SHP77 treated with DMSO at 0.1 percent for 48 hours (cell line): ENCODE results near the gene THRB.

Experiments
- DNase-seq: peaks from one replicate; lab custom pipeline; 2025; lab: John Stamatoyannopoulos, UW

THRB gene

DNA sequence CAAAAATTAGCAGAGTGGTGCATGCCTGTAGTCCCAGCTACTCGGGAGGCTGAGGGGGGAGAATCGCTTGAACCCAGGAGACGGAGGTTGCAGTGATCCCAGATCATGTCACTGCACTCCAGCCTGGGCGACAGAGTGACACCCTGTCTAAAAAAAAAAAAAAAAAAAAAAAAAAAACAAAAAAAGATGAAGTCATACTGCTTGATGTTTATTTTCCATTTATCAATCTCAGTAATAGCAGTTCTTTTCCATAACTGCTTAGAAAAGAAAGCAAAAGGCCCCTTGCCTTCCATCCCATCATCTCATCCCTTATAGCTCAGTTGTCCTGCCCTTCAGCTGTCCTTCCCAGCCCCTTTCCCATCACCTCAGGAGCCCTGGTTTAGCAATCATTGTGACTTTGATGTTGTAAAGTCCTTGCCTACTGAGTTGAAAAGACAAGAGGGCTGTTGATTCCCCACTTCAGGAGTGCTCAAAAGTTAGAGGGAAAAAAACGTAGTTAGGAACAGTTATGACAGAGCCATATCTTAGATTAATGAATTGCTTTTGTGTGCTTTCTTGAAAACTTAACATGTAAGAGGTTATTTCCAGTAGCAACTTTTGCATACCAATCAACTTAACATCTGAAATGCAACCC, 18.0 kb upstream of the THRB start:
- no peak for DNase-seq

DNA sequence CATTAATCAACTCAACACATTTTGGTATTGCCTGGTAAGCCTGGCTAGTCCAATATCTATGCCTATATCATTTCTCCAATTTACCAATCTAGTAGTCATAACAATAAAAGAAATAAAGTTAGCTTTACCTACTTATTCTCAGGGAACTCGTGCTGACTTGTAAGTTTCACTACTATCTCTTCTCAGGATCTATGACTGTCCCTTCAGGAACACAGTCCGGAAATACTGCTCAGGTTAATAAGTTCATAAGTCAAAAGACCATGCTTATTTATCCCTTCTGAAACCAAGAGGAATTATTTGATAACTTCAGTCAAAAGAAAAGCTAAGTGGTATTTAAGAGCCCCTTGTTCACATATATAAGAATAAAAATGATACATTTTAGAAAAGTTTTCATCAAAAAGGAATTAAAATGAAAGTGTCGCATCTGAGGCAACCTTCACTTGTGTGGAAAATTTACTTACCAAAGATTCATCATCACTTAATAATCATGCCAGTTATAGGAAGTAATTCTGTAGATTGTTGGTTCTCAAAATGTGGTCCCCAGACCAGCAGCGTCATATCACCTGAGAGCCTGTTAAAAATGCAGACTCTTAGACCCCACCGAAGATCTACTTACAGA, 15.5 kb upstream of the THRB start:
- DNase-seq, result no peak

DNA sequence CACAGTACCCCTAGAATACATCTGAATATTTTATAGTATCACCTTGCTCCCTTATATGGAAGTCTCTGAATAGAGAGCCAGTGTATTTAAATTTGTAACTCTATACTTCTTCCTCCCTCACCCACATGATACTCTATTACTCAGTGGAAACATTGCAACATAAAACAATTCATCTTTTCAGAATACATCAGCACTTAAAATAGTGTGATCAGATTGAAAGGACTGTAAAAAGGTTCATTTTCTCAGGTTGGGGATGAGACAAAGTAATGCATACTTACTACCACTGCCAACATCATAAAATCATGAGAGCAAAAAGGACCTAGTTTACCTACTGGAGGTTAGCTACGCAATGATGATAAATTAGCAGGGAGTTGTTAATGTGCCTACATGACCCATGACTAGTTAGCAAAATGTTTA, 13.8 kb upstream of the THRB start:
- no peak for DNase-seq

DNA sequence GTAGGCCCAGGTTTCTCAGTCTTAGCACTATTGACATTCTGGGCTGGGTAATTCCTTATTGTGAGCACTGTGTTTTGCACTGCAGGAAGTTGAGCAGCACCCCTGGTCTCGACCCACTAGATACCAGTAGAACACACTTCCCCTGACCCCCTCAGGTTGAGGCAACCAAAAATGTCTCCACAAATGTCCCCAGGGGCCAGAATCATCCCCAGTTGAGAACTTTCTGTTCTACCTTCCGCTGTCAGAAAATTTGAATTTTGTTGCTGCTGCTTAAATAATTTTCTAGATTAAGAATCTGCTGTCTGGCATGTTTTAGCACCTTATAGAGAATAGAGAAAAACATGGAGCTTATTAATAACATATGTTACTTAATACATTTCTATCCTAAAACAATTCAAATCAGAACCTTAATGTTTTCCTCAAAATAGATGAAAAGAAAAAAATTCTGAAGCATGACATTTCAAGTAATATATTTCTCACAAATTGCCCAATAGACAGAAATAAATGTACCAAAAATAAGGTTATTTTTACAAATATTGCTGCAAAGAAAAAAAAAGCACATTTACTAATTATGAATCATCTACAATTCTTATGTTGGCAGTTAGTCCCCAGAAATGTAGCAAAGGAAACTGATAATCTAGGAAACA, 13.2 kb upstream of the THRB start:
- no peak for DNase-seq

DNA sequence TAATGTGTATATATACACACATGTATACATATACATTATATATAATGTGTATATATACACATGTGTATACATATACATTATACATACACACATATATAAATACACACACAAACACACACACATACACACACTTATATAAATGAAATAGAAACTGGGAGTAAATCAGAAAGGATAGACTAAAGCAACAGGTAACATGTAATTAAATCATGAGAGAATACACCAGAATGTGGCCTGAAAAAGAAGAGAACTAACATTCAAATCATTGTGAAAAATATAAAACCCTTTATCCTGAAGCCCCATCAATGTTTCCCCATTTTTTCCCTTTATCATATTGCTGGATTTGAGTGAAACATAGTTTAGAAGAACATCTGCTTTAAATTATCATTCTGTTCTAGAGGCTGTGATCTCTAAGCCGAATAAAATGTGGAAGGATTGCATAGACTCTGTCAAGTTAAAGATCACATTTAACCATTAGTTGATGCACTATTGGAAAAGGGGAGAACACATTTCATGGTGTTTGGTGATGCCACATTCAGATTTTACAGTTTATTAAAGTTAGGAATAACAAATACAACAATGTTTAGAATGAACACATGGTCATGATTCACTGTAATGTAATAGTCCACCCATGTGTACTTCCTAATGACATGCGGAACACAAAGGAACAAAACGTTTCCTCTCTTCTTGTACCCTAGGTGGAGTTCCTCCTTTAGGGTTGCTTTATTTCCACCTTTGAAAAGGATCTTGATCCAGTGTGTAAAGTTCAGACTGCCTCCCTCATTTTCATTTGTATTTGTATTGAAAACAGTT, 12.5 kb upstream of the THRB start:
- DNase-seq, result no peak

DNA sequence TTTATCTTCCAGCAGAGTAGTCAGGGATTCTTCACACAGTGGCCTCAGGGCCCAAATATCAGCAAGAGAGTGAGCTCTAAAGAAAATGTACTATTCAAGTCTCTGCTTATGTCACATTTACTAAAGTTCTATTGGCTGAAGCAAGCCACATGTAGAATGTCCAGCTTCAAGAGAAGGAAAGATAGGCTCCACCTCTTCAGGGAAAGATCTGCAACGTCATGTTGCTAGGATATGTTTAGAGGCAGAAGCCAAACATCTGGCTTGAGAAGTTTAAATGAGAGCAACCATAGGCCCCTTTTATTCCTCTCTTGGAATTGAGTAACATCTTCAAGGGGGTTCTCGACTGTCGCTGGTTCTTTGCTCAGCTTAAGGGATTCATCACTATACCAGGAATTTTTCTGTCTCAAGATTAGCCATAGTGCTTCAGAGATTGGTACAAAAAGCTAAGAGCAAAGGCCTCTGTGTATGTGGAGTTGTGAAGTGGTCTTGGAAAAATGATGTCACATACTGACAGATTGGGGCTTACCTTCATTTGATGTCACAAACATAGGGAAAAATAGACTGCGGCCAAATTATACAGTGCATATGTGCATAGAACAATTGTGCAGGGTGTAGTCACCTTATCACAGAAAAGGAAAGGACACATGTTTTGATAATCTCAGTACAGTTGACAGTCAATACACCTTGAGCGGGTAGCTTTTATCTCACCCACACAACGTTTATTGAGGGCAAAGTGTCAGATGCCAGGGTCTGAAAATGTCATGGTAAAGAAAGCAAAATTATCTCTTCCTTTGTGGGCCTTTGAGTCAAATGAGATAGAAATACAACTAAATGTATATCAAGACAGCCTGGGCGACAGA, 11.3 kb upstream of the THRB start:
- no peak for DNase-seq

DNA sequence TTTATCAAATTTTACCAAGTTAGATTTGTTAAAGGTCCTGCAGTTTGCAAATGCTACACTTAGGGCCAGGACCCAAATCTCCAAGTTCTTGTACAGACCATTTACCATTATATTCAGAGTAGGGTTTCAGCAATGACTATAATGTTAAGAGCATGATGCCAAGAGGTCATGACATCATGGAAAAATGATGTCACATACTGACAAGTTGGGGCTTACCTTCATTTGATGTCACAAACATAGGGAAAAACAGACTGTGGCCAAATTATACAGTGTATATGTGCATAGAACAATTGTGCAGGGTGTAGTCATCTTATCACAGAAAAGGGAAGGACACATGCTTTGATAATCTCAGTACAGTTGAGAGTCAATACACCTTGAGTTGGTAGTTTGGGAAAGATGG, 10.1 kb upstream of the THRB start:
- DNase-seq, result no peak

DNA sequence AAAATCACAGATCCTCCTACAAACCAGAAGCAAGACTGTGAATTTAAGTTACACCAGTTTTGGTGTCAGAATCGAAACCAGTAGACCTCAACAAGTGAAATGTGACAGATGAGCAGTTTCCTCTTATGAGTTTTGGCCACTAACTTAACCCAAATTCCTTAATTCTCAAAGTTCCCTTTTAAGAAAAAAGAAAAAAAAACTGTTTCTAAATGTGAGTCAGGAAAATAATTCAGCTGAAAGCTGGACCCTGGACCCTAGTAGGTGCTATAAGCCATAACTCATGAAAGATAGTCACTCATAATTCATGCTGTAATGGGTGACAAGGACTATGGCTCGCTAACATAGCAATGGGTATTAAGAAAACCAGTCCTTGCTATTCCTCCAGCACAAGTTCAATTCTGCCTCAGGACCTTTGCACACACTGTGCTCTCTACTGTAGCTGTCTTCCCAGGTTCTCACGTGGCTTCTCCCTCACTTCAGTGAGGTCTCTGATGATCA, 9.0 kb upstream of the THRB start:
- no peak for DNase-seq

DNA sequence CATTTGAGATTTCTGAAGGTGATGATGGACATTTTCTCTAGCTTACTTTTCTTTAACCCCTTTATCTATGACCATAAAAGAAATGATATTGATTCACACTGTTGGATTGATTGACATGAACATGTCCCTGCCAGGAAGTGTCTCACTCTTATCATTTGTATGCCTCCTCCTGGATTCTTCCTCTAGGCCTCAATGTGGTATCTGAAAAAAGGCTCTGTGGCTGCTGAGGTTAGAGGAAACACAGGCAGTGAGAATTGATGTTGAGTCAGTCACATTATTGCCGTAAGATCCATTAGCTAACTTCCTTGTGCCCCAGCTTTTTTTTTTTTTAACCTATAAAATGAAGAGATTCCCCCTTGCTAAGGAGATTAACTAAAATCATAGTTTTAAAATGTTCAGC, 8.0 kb upstream of the THRB start:
- no peak for DNase-seq

DNA sequence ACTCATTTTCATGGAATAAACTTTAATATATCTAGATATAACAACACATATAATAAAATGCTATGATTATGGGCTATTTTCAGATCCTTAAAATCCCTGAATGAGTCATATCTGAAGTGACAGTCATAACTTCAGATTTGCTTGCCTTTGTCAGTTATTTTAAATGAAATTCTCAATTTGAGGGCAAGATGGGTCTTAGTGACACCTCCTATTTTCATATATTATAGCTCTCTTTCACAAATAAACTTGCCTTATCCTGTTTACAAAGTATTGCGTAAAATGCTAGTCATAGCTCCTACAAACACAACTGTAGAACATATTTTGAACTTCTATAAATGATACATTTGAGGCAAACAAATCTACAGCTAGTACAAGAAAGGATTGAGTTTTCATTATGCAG, 6.2 kb upstream of the THRB start:
- DNase-seq, result no peak

DNA sequence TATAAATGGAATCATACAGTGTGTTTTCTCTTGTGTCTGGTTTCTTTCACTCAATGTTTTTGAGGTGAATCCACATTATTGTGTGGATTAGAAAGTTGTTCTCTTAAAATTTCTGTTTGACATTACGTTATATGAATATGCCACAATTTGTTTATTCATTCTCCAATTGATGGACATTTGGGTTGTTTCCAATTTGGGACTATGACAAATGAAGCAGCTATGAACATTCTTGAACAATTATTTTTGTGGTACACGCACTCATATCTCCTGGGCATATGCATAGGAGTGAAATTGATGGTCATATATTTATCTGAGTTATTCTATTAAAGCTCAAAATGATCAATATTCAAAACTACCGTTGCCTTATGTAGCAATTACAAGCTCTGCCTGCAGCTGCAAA, 5.3 kb upstream of the THRB start:
- no peak for DNase-seq

DNA sequence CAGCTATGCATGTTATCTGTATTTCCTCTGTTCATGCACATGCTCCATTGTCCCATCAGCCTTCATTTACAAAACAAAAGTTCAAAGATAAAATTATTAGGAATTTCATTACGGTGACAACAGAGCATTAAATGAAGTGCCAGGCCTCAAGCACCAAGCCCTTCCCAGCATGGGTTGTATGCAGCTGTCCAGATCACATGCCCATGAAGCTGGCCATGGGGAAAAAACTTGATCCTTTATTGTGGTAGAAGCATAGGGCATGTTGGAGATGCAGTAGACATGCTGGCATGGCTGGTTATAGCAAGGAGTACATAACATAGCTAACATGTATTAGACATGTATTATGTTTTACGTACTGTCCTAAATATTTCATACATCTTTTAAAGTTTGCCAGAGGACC, 4.1 kb upstream of the THRB start:
- no peak for DNase-seq

DNA sequence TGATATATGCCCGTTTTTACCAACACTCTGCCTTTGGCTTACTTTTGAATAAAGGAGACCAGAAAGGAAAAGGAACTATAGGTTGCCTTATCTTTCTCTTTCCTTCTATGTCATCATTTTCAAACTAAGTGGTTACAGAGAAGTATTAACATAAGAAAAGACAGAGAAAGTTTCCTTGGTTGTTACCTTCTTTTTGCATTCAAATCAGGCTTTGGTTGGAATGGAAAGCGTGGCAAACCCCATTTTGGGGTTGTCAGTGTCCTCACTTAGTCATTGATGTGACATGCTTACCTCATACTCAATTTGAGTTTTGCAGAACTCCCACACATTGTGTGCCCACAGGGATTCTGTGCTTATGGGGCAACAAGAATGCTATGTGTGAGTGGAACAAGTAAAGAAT, 3.7 kb upstream of the THRB start:
- DNase-seq, result no peak

DNA sequence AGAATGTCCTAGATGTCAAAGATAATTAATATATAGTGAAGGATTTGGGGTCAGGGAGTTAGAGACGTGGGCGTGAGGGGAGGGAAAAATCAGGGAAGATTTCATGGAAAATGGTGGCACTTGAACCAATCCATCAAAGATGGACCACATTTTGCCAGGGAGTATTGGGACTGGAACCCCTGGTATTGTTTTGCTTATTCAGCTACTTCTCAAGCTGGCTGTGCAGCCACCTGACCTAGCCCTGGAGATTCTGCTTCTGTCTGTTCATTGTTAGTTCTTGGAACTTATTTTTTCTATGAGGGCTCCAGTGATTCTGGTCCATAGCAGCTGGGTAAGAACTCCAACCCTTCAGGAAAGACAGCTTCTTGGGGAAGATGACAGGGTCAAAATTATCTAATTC, 3.3 kb upstream of the THRB start:
- DNase-seq, result no peak

DNA sequence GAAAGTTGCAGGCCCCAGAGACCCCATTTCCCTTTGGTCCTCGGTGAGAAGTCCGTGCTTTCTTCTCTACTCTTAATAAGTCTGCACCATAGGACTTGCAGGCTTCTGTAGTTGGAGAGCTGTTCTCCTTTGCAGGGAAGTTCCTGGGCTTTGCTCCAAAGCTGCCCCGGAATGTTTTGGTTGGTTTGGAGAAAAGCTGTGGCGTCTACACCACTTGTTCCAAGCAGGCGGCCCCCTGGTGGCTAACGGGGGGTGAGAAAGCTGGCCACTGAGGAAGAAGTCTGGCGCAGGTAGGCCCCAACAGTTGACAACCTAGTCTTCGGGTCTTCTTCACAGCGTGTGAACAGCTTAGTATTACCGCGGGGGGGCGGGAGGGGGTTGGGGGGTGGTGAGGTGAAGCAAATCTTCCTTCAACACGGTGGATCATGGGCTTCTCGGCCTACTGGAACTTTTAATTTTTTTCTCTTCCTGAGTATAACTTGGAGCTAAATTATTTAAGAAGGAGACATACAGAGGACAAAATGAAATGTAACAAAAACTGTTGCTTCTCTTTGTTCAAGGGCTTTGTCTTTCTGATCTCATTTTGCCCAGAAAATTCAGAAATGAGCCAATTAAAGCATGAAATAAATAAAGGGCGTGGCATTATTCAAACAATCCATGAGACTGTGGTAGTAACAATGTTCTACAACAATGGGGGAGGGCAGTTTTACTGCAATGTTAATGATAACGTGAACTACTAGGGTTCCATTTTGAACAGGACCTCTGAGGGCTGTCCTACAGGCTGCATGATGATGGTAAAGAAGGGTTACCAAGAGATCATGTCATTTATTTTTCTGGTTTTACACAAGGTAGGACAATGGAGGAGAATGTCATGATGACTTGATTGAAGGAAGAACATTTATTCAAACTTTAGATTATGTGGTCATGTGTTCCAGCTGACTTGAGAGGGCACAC, 2.2 kb upstream of the THRB start:
- DNase-seq, result no peak

DNA sequence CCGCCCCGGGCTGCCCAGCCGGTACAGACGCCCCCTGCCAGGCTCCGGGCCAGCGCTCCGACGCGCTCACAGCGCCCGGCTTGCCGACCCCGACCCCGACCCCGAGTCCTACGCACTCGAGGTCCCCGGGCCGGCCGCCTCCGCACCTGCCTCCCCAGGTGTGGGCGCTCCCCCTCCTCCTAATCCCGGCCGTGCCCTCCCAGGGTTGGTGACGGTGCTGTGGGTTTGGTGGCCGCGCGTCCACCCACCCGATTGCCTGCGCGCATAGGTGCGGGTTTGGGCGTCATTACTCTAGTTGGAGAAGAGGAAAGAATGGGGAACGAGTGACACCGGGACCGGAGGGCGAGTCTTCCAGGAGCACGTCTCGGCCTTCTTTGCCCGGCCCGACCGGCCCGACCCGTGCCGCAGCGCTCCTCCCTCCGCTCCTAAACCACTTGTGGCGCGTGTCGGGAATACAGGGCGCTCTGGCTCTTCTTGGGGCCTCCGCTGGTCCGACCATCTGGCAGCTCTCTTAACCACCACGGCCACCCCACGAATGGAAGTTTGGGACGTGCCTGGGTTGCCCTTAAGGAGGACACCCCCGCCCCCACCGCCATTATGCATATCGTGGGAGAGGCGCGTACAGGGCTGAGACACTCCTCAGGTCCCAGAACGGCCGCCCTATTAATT, 810 bp upstream of the THRB start:
- DNase-seq, result no peak

DNA sequence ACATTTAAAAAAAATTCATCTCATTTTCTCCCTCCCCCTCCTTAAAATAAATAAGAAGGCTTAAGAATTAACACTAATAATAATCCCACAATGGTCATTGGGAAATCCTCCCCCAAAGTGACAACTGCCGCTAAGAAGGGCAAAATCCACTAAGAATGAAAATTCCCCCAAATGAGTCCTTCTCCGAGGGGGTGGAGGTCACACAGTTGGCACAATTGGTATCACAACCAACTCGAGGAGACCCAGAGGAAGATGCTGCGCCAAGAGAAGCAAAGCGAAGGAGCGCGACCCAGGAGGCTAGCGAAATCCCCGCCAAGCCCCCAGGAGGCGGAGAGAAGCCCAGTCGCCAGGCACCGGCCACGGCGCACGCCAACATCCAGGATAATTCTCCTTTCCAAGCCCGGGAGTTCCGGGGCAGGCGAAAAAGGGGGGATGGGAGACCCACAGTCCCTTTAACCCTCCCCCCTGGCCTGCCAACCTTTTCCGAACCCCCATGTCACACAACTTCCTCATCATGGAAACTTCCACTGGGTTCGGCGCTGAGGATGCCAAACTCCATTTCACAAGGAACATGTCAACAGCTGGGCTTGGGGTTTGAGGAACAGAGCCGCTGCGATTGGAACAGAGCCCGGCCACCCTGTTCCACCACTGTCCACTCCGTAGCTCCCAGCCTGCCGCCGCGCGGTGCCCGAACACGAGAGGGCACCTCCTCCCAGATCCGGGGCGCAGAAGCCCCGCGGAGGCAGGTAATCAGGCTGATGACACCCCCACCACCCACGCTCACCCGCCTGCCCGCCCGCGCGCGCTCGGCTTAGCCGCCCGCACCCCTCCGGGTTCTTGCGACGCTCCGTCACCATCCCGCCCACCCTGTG, 668 bp downstream of the THRB start:
- DNase-seq, result no peak

DNA sequence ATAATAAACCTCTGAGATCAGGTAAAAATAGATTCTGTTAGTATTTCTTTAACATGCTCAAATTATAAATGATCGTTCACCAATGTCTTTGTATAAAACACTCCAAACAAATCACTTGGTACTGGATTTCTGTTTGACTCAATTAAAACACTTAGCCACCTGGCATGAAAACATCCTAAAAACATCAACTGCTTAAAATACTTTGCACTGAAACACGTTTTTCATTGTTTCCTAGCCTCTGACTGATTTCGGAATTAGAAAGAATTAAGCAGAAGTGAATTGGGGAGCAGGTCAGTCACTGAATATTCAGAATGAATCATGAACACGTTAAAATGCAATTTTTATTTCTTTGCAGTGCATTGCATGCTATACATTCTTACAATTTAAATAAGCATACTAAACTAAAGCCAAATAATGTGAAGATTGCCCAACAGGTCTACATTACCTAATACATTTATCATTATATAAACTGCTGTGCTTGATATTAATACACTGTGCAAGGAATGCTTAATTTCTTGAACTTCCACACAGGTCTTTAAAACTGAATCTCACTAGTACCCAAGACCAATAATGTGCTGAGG, 1.6 kb downstream of the THRB start:
- no peak for DNase-seq

DNA sequence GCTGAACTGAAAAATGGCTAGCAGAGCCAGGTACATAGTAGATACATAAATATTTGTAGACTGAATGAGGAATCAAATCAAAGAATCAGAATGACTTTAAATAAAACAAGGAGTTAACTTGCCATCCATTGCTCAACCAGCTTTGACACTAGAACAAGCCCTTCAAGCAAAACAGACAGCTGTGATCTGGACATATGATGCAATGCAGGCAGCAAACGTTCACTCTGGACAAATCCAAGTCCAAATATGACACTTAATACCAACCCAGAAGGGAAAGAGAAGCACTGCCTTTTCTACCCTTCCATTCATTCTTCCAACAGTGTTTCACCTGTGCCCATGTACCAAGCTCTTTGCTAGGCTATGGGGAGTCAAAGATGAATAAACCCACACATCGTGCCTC, 4.5 kb downstream of the THRB start:
- no peak for DNase-seq
